GM12878 (cell line): ENCODE data around the gene RARS2. TPM values are rescaled to one million over a fixed set of nuclear protein-coding genes. Genes with fewer than 3 reads are reported as not detected.

Experiments
- ATAC-seq: fragments of 200-7000 bp; cut with Tn5 transposase; 3 replicates; pipeline ENCODE4 v1.9.1; 2020; ENCODE audit warnings: mild to moderate bottlenecking, moderate library complexity
- BruUV-seq: library from RNA; stranded (reverse); fragments of 400-500 nt; replicated peaks from 2 replicates; lab custom pipeline; 2021; lab: Mats Ljungman, UMichigan
- CTCF ChIA-PET: fragments of 300-600 bp; sonication (Branson Sonifier 250); formaldehyde crosslinking; extraction: SDS; loops from one replicate; lab custom pipeline; 2021; ENCODE audit warnings: inconsistent platforms; lab: Yijun Ruan, JAX
- POLR2A ChIA-PET: fragments of 350-600 bp; formaldehyde crosslinking; extraction: SDS; loops from one replicate; lab custom pipeline; 2021; ENCODE audit warnings: inconsistent platforms; lab: Charles Lee
- RAD21 ChIA-PET: fragments of 300-600 bp; sonication (Branson Sonifier 250); formaldehyde crosslinking; loops from one replicate; lab custom pipeline; 2023; ENCODE audit warnings: antibody characterized with exemption; ENCODE audit not compliant: unreplicated experiment; lab: Charles Lee
- SMC1A ChIA-PET: fragments of 300-600 bp; sonication (Branson Sonifier 250); formaldehyde crosslinking; loops from one replicate; lab custom pipeline; 2023; ENCODE audit not compliant: unreplicated experiment, uncharacterized antibody; lab: Charles Lee
- DNase-seq: peaks from one replicate; pipeline ENCODE4 v3.0.0-alpha.2; 2011; ENCODE audit warnings: low read depth, low spot score
- FAIRE-seq: peaks from 3 replicates; lab custom pipeline; 2011; peaks lifted over from hg19 to GRCh38; lab: Jason Lieb, UNC
- H2AFZ ChIP-seq: 2 replicates; pipeline ENCODE4 v1.6.0; 2011; ENCODE audit warnings: low read depth, low read length, control low read depth; ENCODE audit not compliant: control insufficient read depth
- H3K27ac ChIP-seq: 2 replicates; pipeline ENCODE4 v1.5.1; 2011; ENCODE audit warnings: control low read depth; ENCODE audit not compliant: control insufficient read depth, insufficient read depth
- H3K27me3 ChIP-seq, 2 experiments: replicated peaks in 1 of 2; 2 replicates each; pipeline versions ENCODE4 v1.6.0 to v1.6.1; 2011; ENCODE audit warnings: low read length in 1 of 2; ENCODE audit not compliant: control insufficient read depth in 2 of 2, insufficient read depth in 2 of 2
- H3K36me3 ChIP-seq, 2 experiments: 2 replicates each; pipeline ENCODE4 v1.5.1; 2011; ENCODE audit warnings: low read length in 1 of 2; ENCODE audit not compliant: control insufficient read depth in 2 of 2, insufficient read depth in 2 of 2
- H3K4me1 ChIP-seq: 2 replicates; pipeline ENCODE4 v1.6.1; 2011; ENCODE audit warnings: mild to moderate bottlenecking, low read length, moderate library complexity, mixed read lengths; ENCODE audit not compliant: control insufficient read depth, insufficient read depth
- H3K4me2 ChIP-seq: 2 replicates; pipeline ENCODE4 v1.6.0; 2011; ENCODE audit warnings: control low read depth; ENCODE audit not compliant: control insufficient read depth, insufficient read depth
- H3K4me3 ChIP-seq: fragments of 200-600 bp; sonication (generic); 2 replicates; pipeline ENCODE4 v1.5.1; 2016
- H3K79me2 ChIP-seq: 2 replicates; pipeline ENCODE4 v1.6.0; 2011; ENCODE audit warnings: low read length; ENCODE audit not compliant: control insufficient read depth, insufficient read depth
- H3K9ac ChIP-seq: 2 replicates; pipeline ENCODE4 v1.8.0; 2011; ENCODE audit warnings: low read length, control low read depth, mixed read lengths; ENCODE audit not compliant: control insufficient read depth, insufficient read depth
- H3K9me3 ChIP-seq: replicated peaks from 3 replicates; pipeline ENCODE4 v1.5.1; 2011; ENCODE audit warnings: mild to moderate bottlenecking, low read length; ENCODE audit not compliant: control insufficient read depth, insufficient read depth
- H4K20me1 ChIP-seq: 2 replicates; pipeline ENCODE4 v1.6.0; 2011; ENCODE audit not compliant: control insufficient read depth, insufficient read depth
- BCLAF1 ChIP-seq: fragments of 450-650 bp; IDR thresholded peaks from 2 replicates; pipeline ENCODE4 v1.6.1; 2017; ENCODE audit warnings: antibody characterized with exemption, mild to moderate bottlenecking, moderate library complexity
- BMI1 ChIP-seq: fragments of 450-650 bp; IDR thresholded peaks from 2 replicates; pipeline ENCODE4 v1.6.1; 2016; ENCODE audit warnings: mild to moderate bottlenecking, moderate library complexity, borderline replicate concordance
- HDAC2 ChIP-seq: fragments of 200-600 bp; sonication (generic); IDR thresholded peaks from 2 replicates; pipeline ENCODE4 v1.6.1; 2017
- MTA2 ChIP-seq: fragments of 450-650 bp; IDR thresholded peaks from 2 replicates; pipeline ENCODE4 v1.6.1; 2016; ENCODE audit warnings: low read depth, mild to moderate bottlenecking, moderate library complexity
- MXI1 ChIP-seq: fragments of 150-350 bp; IDR thresholded peaks from 2 replicates; pipeline ENCODE4 v1.6.1; 2011; ENCODE audit warnings: low read depth, mild to moderate bottlenecking, inconsistent platforms, low read length, improper control_type of control experiment
- NBN ChIP-seq: fragments of 450-650 bp; IDR thresholded peaks from 2 replicates; pipeline ENCODE4 v1.6.1; 2016
- PAX5 ChIP-seq: IDR thresholded peaks from 2 replicates; pipeline ENCODE4 v1.6.1; 2011; ENCODE audit warnings: low read depth, low read length, borderline replicate concordance
- RAD51 ChIP-seq: fragments of 450-650 bp; IDR thresholded peaks from 2 replicates; pipeline ENCODE4 v1.6.1; 2016; ENCODE audit warnings: moderate library complexity, mild to moderate bottlenecking, inconsistent platforms
- SMAD1 ChIP-seq: fragments of 450-650 bp; IDR thresholded peaks from 2 replicates; pipeline ENCODE4 v1.6.1; 2018; ENCODE audit warnings: mild to moderate bottlenecking, low read depth; ENCODE audit not compliant: partially characterized antibody
- SMC3 ChIP-seq: IDR thresholded peaks from 2 replicates; pipeline ENCODE4 v1.6.1; 2011; ENCODE audit warnings: low read length, improper control_type of control experiment, borderline replicate concordance
- SREBF1 ChIP-seq: IDR thresholded peaks from 2 replicates; pipeline ENCODE4 v1.6.1; 2012; ENCODE audit warnings: mild to moderate bottlenecking, low read length
- WGBS: methylation state at CpG from one replicate; pipeline ENCODE4 v1.1.6; 2016; ENCODE audit warnings: low lambda C conversion rate; ENCODE audit not compliant: insufficient replicate concordance, insufficient coverage; ENCODE audit errors: missing lambda C conversion rate; 5-methylcytosine and 5-hydroxymethylcytosine counted together
- in situ Hi-C: fragments of 300-500 bp; cut with MboI; formaldehyde crosslinking; loops from 9 replicates; pipeline ENCODE4 v1.14.3; 2018; ENCODE audit warnings: mixed read lengths
- intact Hi-C: fragments of 100-400 bp; cut with micrococcal nuclease; formaldehyde crosslinking; loops from one replicate; pipeline ENCODE4 v1.14.2; 2022; ENCODE audit not compliant: unreplicated experiment
- polyA plus RNA-seq, 11 experiments: library from polyadenylated mRNA; depleted of rRNA in 4 of 11; unstranded in 6 of 11; stranded (reverse) in 5 of 11; fragments of >200 nt; fragmentation: Nextera tagmentation in 4 of 11; fragmentation: Illumina TruSeq in 1 of 11; extraction: Ambion mirVana in 4 of 11; extraction: Trizol in 1 of 11; gene quantifications; 1 replicate in 1 of 11; 2 replicates in 10 of 11; pipeline versions ENCODE4 v1.2.1 to v1.2.3, GENCODE V29; 2011 to 2016; ENCODE audit warnings: inconsistent platforms in 2 of 11, missing spikeins in 2 of 11, low read depth in 1 of 11
- total RNA-seq, 4 experiments: library from RNA; depleted of rRNA in 3 of 4; stranded (reverse); fragments of >200 nt in 3 of 4; fragmentation: Illumina TruSeq in 1 of 4; extraction: Trizol in 1 of 4; gene quantifications; 2 replicates each; pipeline versions ENCODE4 v1.2.1 to v1.2.3, GENCODE V29; 2013 to 2021
- TF ChIP-seq, protein P1 (sequence below): fragments of 450-650 bp; formaldehyde crosslinking; IDR thresholded peaks from 2 replicates; pipeline ENCODE4 v1.5.0; 2022; ENCODE audit warnings: mild to moderate bottlenecking, missing genetic modification characterization
- TF ChIP-seq, protein P2 (sequence below): IDR thresholded peaks from 2 replicates; pipeline ENCODE4 v1.6.1; 2011; ENCODE audit warnings: low read depth, mild to moderate bottlenecking, low read length, moderate library complexity, borderline replicate concordance; ENCODE audit errors: extremely low read depth

The RARS2 gene
- total and polyA plus RNA-seq, 10 of the 15 experiments (the other 5 are each of a cell fraction or from before 2014, with no cell fraction given), result 18.3 to 54.2 (median 36.8) TPM

DNA sequence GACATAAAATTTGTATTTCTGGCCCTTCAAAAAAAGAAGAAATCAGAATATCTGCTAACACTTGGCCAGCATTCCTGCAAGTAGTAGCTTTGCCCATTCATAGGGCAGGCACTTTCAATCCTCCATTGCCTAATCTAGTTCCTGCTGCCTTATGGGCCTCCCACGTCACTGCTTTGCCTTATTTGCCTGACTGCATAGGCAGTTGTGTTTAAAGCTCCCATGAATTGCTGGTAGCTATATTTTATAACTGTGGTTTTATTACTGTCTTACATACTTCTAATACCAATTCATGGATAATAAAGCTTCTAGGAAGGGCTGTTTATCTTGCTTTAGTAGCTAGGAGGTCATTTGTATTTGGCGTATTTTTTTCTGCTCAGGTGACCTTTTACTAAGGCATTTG is 124.7 kb downstream of the RARS2 start:
- POLR2A ChIA-PET, result no interaction called here
- BruUV-seq, result no TSS peak

More for the DNA sequence above, 124.7 kb downstream of the RARS2 start:
- Histone ChIP-seq H3K27me3 (no peaks in the 10 kb centered on the region; a peak in 2 of 4 replicates), H3K4me1 (no peaks in the 10 kb centered on the region), H4K20me1 (no peaks in the 10 kb centered on the region), H3K4me2 (no peak overlapping the region), H3K36me3 (no peaks in the 10 kb centered on the region)
- ChIA-PET CTCF (interaction anchor here (1.0 kb wide), 1 partner anchor 143 kb away, joined by 3 read pairs; no protein-coding TSS in a partner anchor), RAD21 (no interaction called here)
- intact Hi-C loops, result no loop called here
- no peak for TF ChIP-seq SMC3
- TF ChIP-seq SREBF1, result no peak
- TF ChIP-seq NBN, result no peak
- no peak for TF ChIP-seq BMI1
- no peak for TF ChIP-seq MTA2
- no peak for TF ChIP-seq MXI1
- no peak for TF ChIP-seq SMAD1
- no peak for TF ChIP-seq RAD51
- TF ChIP-seq PAX5, result no peak
- TF ChIP-seq, protein P1, sequence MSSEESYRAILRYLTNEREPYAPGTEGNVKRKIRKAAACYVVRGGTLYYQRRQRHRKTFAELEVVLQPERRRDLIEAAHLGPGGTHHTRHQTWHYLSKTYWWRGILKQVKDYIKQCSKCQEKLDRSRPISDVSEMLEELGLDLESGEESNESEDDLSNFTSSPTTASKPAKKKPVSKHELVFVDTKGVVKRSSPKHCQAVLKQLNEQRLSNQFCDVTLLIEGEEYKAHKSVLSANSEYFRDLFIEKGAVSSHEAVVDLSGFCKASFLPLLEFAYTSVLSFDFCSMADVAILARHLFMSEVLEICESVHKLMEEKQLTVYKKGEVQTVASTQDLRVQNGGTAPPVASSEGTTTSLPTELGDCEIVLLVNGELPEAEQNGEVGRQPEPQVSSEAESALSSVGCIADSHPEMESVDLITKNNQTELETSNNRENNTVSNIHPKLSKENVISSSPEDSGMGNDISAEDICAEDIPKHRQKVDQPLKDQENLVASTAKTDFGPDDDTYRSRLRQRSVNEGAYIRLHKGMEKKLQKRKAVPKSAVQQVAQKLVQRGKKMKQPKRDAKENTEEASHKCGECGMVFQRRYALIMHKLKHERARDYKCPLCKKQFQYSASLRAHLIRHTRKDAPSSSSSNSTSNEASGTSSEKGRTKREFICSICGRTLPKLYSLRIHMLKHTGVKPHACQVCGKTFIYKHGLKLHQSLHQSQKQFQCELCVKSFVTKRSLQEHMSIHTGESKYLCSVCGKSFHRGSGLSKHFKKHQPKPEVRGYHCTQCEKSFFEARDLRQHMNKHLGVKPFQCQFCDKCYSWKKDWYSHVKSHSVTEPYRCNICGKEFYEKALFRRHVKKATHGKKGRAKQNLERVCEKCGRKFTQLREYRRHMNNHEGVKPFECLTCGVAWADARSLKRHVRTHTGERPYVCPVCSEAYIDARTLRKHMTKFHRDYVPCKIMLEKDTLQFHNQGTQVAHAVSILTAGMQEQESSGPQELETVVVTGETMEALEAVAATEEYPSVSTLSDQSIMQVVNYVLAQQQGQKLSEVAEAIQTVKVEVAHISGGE, result no peak
- TF ChIP-seq HDAC2, result no peak
- TF ChIP-seq, protein P2, sequence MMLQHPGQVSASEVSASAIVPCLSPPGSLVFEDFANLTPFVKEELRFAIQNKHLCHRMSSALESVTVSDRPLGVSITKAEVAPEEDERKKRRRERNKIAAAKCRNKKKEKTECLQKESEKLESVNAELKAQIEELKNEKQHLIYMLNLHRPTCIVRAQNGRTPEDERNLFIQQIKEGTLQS, result no peak
- no peak for TF ChIP-seq BCLAF1
- TF ChIP-seq, all 136 proteins: peak for 0
- ATAC-seq (no peak), FAIRE-seq (no peak), DNase-seq (no peak)
- in situ Hi-C loops, result no loop called here
- WGBS, result 87% methylated on average over 2 of the region's 2 CpGs
- H2AFZ ChIP-seq, result no peak overlapping the region
- SMC1A ChIA-PET, result no interaction called here
- H3K27ac ChIP-seq, result no peak overlapping the region
- no peaks in the 10 kb centered on the region for H3K79me2 ChIP-seq
- no peaks in the 10 kb centered on the region for H3K9me3 ChIP-seq
- no peak overlapping the region for H3K9ac ChIP-seq
- no peak overlapping the region for H3K4me3 ChIP-seq
